ENCODE results near the gene IL18BP.
A peak's percentile ranks its signal among the peaks of the same experiment; 100 is the strongest.

The IL18BP gene

GRCh38 chr11:72009156-72009555 lies 10.4 kb downstream of the IL18BP start:
- no peak for DNase-seq (ENCODE audit: low read depth, low spot score)
- no peak overlapping the region for H3K27ac ChIP-seq

- H3K27ac ChIP-seq: no peak overlapping the region
- no peak for DNase-seq (ENCODE audit: low read depth, low spot score)
Measured at GRCh38 chr11:72010529-72011233, 12.0 kb downstream of the IL18BP start.

GRCh38 chr11:72012091-72012630 lies 13.5 kb downstream of the IL18BP start:
- no peak for DNase-seq (ENCODE audit: low read depth, low spot score)
- H3K27ac ChIP-seq: no peak overlapping the region

GRCh38 chr11:72012897-72013721 lies 14.4 kb downstream of the IL18BP start:
- DNase-seq (ENCODE audit: low read depth, low spot score): peak; percentile 55
- peak overlapping the region; percentile 31 for H3K27ac ChIP-seq

- no peak for DNase-seq (ENCODE audit: low read depth, low spot score)
- H3K27ac ChIP-seq: peak overlapping the region; percentile 31
Measured at GRCh38 chr11:72013765-72014711, 15.3 kb downstream of the IL18BP start.

DNA sequence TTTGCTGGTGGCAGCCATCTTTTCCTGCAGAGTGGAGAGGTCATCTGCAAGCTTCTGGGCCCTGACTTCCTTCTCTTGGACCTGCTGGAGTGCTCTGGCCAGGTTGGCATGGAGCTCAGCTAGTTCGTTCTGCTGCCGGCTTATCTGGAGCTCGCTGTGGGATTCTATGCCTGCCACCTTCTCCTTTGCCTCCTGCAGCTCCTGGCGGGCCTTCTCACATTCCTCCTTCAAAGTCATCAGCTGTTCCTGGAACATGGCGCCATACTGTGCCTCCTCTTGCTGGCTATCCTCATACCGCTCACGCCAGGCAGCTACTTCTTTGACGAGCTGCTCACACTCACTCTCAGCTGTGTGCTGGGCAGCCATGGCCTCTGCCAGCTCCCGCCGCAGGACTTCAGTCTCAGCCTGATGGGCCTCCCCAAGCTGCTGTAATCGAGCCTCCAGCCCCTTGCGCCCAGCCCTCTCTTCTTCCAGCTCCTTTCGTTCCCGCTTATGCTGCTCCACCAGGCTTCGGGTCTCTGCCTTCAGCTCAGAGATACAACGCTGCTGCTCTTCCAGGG lies 16.1 kb downstream of the IL18BP start:
- no peak for DNase-seq (ENCODE audit: low read depth, low spot score)
- no peak overlapping the region for H3K27ac ChIP-seq

GRCh38 chr11:72015511-72016061 lies 16.9 kb downstream of the IL18BP start:
- DNase-seq (ENCODE audit: low read depth, low spot score): no peak
- no peak overlapping the region for H3K27ac ChIP-seq

GRCh38 chr11:72018171-72018570 lies 19.5 kb downstream of the IL18BP start:
- no peak overlapping the region for H3K27ac ChIP-seq
- DNase-seq (ENCODE audit: low read depth, low spot score): no peak

- no peak overlapping the region for H3K27ac ChIP-seq
- DNase-seq (ENCODE audit: low read depth, low spot score): no peak
Measured at GRCh38 chr11:72023335-72023734, 24.6 kb downstream of the IL18BP start.

GRCh38 chr11:72024069-72024754 lies 25.5 kb downstream of the IL18BP start:
- DNase-seq (ENCODE audit: low read depth, low spot score): no peak
- peak overlapping the region; percentile 55 for H3K27ac ChIP-seq

GRCh38 chr11:72026090-72026489 lies 27.4 kb downstream of the IL18BP start:
- no peak for DNase-seq (ENCODE audit: low read depth, low spot score)
- peak overlapping the region; percentile 55 for H3K27ac ChIP-seq

GRCh38 chr11:72030472-72031045 lies 31.9 kb downstream of the IL18BP start:
- DNase-seq (ENCODE audit: low read depth, low spot score): no peak
- H3K27ac ChIP-seq: no peak overlapping the region

DNA sequence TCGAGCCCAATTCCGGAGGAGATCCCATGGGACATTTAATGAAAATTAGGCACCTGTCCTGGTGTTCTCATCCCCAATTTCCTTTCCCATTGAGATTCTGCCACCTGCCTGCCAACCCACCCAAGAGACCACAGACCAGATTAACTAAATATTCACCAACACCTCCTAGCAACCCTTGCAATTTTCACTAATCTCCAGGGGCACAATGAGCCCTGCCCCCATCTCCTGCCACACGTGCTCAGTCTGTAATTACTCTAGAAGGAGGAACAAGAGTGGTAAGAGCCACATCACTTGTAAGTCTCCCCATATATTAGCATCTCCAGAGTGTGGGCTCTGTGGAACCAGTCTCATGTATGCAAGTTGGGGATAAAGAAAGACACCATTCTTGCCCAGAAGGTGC lies 38.0 kb downstream of the IL18BP start:
- H3K27ac ChIP-seq: no peak overlapping the region

GRCh38 chr11:72037554-72038311 lies 39.0 kb downstream of the IL18BP start:
- H3K27ac ChIP-seq: peak overlapping the region; percentile 89
- no peak for DNase-seq (ENCODE audit: low read depth, low spot score)

More for the DNA sequence above, 38.0 kb downstream of the IL18BP start:
- DNase-seq (ENCODE audit: low read depth, low spot score): no peak

DNA sequence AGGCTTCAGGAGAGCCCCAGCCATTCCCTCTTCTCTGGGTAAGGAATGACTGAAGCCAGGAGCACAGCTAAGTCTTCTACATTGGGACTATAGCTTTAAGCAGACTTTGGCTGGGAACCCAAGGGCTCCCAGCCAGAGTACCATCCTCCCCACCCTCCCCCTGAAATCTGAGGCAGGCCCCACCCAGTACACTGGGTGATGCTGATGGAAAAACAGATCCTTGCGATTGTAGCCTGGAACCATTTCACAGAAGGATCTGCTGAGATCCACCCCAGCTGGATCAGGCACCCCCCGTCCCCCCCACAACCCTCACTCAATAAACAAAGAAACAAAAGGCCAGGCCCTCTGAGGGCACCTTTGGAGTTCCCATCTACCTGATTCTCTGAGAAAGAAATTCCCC lies 39.8 kb downstream of the IL18BP start:
- DNase-seq (ENCODE audit: low read depth, low spot score): no peak
- peak overlapping the region; percentile 89 for H3K27ac ChIP-seq

DNA sequence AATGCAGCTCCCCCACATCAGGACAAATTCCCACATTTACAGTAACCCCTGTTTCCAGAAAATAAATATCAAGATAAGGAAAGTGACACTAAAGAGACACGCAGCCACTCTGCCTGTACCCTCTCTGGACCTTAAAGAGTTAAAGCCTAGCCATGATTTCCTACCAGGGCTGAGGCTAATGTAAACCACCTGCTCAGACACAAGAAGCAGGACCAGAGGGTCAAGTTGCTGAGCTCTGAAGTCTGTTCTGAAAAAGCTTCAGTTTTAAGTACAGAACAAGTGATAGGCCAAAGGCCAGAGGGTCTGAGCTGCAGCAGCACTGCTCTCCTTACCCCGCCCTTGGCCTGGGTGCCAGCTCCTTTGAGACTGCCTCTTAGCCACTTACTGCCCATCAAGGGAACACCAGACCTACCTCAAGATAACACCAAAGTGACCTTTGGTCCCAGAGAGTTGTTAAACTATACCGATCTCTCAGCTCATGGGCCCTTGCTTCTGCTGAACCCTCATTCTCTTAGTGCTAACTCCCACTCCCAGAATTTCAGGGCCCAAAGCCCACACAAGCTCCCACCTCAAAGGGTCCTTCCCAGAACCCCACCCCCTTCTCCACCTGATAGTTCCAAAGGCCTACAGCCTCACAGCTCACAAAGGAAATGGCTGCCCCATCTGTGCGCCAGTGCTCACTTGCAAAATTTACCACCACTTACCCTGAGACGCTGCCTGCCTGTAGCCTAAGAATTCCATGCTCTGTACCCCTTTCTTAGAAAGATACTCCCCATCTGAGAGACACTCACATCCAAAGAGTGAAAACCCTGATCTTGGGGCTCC lies 40.5 kb downstream of the IL18BP start:
- DNase-seq (ENCODE audit: low read depth, low spot score): no peak
- peak overlapping the region; percentile 89 for H3K27ac ChIP-seq

GRCh38 chr11:72039856-72040401 lies 41.2 kb downstream of the IL18BP start:
- no peak for DNase-seq (ENCODE audit: low read depth, low spot score)
- H3K27ac ChIP-seq: peak overlapping the region; percentile 89
